Kidney epithelial cell (primary cell): ENCODE data around the gene CLEC19A. TPM values are rescaled to one million over a fixed set of nuclear protein-coding genes. Genes with fewer than 3 reads are reported as not detected.

ENCODE experiments used
- DNase-seq: peaks from one replicate; pipeline ENCODE4 v3.0.0-alpha.2; 2010; ENCODE audit warnings: low read depth
- H3K27me3 ChIP-seq: 2 replicates; pipeline ENCODE4 v1.6.0; 2011; ENCODE audit warnings: low read length; ENCODE audit not compliant: control insufficient read depth, insufficient read depth
- H3K36me3 ChIP-seq: 2 replicates; pipeline ENCODE4 v1.5.1; 2011; ENCODE audit warnings: low read length; ENCODE audit not compliant: control insufficient read depth, insufficient read depth
- H3K4me3 ChIP-seq: 2 replicates; pipeline ENCODE4 v1.5.1; 2011; ENCODE audit warnings: low read depth, mild to moderate bottlenecking, control low read depth, low read length
- total RNA-seq: library from RNA; depleted of rRNA; stranded (reverse); fragments of >200 nt; gene quantifications from 2 replicates; pipeline ENCODE4 v1.2.3, GENCODE V29; 2015
- TF ChIP-seq, protein P1 (sequence below): IDR thresholded peaks from 2 replicates; pipeline ENCODE4 v1.5.1; 2011; ENCODE audit warnings: mild to moderate bottlenecking, moderate library complexity, low read length, control low read depth, inconsistent platforms; ENCODE audit not compliant: insufficient read depth, poor library complexity, severe bottlenecking

Gene CLEC19A
- total RNA-seq, 1 donor from 2014 or later: not detected

DNA sequence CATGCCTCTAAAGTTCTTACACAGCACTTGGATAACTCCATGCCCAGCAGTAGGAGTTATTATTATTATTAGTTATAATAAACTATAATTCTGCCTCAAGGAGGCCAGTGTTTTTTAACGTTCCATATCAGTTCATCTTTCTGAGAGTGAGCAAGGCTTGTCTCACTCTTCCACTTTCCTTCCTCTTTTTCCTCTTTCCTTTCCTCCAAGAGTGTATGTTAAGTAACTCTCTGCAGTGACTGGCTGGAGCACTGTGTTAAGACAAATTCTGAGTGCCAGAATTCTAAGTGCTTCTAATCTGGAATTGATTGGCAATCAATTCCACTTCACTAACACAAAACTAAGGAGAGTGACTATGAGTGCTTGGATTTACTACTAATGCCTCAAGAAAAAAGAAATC, 16.4 kb downstream of the CLEC19A start:
- Histone ChIP-seq H3K36me3 (no peaks in the 10 kb centered on the region), H3K4me3 (no peak overlapping the region), H3K27me3 (no peaks in the 10 kb centered on the region)
- TF ChIP-seq, protein P1, sequence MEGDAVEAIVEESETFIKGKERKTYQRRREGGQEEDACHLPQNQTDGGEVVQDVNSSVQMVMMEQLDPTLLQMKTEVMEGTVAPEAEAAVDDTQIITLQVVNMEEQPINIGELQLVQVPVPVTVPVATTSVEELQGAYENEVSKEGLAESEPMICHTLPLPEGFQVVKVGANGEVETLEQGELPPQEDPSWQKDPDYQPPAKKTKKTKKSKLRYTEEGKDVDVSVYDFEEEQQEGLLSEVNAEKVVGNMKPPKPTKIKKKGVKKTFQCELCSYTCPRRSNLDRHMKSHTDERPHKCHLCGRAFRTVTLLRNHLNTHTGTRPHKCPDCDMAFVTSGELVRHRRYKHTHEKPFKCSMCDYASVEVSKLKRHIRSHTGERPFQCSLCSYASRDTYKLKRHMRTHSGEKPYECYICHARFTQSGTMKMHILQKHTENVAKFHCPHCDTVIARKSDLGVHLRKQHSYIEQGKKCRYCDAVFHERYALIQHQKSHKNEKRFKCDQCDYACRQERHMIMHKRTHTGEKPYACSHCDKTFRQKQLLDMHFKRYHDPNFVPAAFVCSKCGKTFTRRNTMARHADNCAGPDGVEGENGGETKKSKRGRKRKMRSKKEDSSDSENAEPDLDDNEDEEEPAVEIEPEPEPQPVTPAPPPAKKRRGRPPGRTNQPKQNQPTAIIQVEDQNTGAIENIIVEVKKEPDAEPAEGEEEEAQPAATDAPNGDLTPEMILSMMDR: no peak
- no peak for DNase-seq

DNA sequence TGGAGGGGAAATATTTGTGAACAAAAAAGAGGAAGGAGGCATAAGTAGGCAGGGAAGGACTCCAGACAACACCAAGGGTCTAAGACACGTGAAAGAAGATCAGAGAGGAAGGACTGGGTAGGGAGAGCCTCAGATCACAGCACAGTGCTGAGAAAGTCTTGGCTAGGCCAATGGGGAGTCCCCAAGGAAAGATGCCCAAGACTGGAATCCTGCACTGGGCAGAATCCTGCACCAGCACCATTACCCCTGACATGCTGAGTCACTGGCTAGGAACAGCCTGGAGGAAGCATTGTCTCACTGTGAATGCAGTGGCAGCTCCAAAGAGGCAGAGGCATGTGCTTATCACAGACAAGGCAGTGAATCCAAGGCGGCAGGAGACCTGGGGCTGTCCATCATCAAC, 19.2 kb downstream of the CLEC19A start:
- no peaks in the 10 kb centered on the region for H3K27me3 ChIP-seq
- no peaks in the 10 kb centered on the region for H3K36me3 ChIP-seq
- no peak overlapping the region for H3K4me3 ChIP-seq
- TF ChIP-seq, protein P1: no peak
- no peak for DNase-seq

DNA sequence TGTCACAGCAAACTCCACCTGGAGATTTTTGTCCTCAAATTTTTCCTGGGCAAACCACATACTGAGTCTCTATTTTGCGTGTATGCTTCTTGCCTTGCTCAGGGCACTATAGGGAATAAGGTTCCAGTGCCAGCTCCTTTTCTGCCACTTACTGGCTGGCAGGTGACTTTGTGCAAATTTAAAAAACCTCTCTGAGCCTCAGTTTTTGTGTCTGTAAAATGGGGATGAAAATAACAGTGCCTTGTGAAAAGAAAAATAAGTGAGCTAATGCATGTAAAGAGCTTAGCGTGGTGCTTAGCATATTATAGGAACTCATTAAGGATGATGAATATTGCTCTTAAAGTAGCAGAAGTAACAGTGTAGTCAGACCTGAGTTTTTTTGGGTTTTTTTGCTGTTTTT, 19.9 kb downstream of the CLEC19A start:
- no peaks in the 10 kb centered on the region for H3K27me3 ChIP-seq
- TF ChIP-seq, protein P1: no peak
- DNase-seq: no peak
- H3K36me3 ChIP-seq: no peaks in the 10 kb centered on the region
- no peak overlapping the region for H3K4me3 ChIP-seq

DNA sequence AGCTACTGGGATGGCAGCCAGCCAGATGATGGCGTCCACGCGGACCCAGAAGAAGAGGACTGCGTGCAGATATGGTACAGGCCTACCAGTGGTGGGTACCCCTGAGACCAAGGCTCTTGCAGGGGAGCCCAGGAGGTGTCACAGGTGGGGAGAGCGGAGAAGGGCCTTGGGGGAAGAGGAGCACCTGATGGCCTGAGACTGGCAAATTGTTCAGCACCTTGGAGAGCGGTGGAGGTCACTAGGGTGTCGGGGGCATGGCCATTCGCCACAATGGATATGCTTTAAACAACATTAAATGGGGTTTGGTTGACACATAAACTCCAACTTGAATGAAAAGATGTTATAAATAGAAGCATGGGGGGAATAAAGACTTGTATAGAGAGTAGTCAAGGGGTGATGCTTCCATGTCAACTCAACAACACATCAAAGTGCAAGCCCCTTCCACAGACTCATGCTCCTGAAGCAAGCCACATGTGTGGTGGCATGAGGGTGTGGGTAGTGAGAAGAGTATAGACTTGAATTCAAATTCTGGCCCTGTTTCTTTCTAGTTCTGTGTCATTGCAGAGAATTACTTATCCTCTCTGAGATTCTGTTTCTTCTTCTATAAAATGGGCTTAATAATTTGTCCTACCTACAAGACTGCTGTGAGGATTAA, 22.2 kb downstream of the CLEC19A start:
- Histone ChIP-seq H3K4me3 (no peak overlapping the region), H3K27me3 (no peaks in the 10 kb centered on the region), H3K36me3 (no peaks in the 10 kb centered on the region)
- TF ChIP-seq, protein P1: no peak
- no peak for DNase-seq

DNA sequence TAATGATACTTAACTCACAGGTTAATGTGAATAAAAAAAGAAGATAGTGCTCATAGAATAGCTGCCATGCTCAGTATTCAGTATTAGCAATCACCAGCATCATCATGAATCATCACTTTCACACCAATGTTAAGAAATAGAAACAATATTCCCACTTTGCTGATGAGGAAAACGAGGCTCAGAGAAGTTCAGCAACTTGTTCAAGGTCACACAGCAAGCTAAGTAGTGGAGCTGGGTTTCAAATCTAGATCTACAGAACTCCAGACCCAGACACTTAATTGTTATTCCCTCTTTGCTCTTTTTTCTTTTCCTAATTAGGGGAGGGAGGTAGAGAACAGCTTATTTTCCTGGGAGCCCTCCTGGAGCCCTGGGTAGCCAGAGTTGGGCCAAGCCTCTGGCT, 22.9 kb downstream of the CLEC19A start:
- H3K4me3 ChIP-seq: no peak overlapping the region
- H3K36me3 ChIP-seq: no peaks in the 10 kb centered on the region
- TF ChIP-seq, protein P1: no peak
- no peak for DNase-seq
- no peaks in the 10 kb centered on the region for H3K27me3 ChIP-seq

DNA sequence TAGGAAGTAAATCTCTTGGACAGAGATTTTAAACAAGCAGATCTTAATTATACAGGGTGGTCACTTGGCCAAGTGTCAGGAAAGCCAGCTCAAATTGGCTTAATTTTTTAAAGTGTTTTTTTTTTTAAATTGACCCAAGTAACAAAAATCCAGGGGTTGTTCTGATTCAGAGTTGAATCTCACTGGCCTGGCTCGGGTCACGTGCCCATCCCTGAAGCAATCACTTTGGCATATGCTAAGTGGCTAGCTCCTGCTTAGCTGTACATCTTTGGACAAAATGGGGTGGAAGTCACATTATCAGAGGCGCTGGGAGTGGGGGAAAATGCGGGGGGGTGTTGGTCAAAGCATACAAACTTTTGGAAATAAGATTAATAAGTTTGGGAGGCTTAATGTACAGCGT, 23.6 kb downstream of the CLEC19A start:
- TF ChIP-seq, protein P1: no peak
- H3K4me3 ChIP-seq: no peak overlapping the region
- H3K36me3 ChIP-seq: no peaks in the 10 kb centered on the region
- no peak for DNase-seq
- no peaks in the 10 kb centered on the region for H3K27me3 ChIP-seq
